ENCODE measurements around the gene JUP.
"Not testable (repeated sequence)": the region's sequence is repeated elsewhere in the genome, so short reads cannot be mapped to it uniquely, and the experiment has no call there.

The JUP gene

DNA sequence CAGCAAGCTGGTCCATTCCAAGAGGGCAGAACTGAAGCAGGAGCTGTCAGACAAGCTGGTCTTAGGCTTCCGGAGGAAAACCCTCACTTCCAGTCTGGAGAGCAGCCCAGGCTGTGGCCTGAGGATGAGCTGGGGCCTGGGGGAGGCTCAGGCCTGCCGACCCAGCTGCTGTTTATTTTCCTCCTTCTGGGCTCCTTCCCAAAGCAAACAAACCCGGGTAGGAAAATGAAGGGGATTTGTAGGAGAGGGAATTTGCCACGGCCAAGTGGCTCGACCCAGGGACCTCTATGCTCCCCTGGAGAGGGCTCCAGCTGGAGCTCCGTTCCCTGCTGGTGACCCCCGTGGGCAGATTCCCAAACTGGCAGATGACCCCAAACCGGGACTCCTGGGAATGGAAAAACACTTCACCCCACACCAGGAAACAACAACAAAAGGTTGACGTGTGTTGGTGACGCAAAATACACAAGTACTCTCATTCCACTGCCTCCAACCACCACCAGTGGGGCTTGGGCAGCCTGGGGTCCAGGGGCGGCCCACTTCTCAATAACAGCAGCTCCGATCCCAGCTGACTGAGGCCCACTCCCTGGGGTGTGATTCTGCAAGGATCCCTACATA is 8.8 kb downstream of the JUP start:
- peak; percentile 51 for DNase-seq

DNA sequence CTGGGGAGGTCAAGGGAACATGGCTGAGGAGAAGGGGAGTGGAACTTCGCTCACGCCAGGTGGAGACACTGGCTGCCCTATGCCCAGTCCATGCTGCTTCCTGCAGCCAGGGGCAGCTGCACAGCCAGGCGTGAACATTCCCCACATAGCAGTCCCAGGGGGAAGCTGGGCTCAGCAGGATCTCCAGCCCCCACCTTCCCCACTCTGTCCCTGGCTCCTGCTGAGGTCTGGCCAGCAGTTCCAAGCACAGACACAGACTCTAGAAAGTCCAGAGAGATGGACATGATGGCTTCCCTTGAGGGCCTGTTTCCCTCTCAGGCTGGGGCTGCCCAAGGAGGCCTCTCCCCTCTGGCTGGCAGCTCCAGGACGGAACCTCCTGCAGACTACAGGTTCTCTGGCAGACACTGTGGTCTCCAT is 9.3 kb downstream of the JUP start:
- DNase-seq, result no peak

DNA sequence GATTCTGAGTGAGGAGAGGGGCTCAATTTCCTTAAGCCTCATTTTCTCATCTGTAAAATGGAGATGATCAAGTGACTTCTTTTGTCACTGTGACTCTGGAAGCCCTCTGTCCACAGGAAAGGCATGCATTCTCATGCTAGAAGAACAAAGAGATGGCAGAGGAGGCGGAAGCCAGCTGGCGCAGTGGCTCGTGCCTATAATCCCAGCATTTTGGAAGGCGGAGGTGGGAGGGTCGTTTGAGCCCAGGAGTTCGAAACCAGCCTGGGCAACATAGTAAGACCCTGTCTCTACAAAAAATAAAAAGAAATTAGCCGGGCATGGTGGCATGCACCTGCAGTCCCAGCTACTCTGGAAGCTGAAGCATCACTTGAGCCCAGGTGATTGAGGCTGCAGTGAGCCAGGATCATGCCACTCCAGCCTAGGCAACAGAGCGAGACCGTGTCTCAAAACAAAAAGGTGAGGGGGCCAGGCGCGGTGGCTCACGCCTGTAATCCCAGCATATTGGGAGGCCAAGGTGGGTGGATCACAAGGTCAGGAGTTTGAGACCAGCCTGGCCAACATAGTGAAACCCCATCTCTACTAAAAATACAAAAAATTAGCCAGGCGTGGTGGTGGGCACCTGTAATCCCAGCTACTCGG is 10.1 kb downstream of the JUP start:
- not testable (repeated sequence) for DNase-seq

DNA sequence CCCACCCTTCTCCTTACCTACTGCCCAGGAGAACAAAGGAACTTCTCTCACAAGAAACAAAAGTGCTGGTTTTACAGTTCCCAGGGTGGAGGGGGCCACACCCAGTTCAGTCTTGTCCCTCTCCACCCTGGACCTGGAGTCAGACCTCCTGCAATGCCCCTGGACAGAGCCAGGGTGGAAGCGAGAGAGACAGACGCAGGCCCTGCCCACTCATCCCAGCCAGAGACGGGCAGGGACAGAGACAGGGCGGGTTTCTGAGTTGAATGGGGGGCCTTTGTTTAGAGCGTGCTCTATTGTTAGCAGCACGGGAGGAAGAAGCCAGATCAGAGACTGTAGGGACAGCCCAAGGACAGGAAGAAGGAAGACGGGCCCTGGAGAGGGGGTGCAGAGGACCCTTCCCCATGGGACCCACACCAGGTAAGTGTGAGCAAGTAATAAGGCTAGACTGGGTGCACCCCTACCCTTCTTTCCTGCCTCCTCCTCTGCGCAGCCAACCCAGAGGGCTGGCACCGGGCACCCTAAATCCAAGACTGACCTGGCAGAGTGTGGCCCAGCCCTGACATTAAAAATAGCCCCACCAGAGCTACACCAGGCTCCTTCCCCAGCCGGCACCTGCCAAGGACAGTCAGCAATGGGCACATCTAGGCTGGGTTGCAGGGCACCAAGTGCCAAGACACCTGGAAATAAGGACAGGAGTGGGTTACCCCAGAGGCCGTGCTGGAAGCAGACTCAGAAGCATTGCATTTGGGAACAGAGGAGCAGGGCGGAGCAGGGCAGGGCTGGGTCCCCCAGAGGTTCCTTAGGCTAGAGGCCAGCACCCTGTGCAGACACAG is 10.9 kb downstream of the JUP start:
- no peak for DNase-seq

DNA sequence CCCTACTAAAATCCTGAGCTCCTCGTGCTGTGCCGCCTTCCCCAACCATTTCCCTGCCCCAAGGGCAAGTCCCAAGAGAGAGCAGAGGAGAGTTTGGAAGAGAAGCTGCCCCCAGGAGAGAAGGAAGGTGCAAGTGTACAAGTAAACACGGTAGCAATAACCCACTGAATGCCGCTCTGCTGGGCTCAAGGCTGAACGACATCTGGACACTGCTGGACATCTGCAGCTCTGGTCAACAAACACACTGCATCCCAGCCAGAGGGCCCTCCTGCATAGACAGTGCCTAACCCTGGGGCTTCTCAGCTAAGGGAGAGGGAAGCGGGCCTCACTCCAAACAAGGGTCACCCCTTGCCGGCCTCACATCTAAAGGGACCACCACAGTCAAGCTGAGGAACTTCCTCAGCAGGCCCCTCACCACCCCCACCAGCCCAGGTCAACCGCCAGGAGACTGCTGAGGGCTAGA is 12.7 kb downstream of the JUP start:
- no peak for DNase-seq

DNA sequence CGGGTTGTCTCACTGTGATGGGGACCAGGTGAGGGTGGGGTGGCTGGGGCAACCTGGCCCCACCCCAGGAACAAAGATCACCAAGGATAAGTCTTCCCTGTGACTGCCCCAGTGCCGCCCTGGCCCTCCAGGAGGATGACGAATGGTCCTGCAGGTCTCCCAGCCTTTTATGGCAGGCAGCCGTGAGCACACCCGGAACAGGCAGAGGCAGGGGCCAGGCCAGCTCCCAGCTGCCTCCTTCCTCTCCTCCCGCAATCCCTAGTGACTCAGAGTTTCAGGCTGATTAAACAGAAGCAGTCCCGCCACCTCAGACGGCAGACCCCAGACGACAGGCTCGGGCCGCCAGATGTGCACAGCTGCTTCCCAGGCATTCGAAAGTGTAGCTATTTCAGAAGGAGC is 13.3 kb downstream of the JUP start:
- DNase-seq, result no peak

DNA sequence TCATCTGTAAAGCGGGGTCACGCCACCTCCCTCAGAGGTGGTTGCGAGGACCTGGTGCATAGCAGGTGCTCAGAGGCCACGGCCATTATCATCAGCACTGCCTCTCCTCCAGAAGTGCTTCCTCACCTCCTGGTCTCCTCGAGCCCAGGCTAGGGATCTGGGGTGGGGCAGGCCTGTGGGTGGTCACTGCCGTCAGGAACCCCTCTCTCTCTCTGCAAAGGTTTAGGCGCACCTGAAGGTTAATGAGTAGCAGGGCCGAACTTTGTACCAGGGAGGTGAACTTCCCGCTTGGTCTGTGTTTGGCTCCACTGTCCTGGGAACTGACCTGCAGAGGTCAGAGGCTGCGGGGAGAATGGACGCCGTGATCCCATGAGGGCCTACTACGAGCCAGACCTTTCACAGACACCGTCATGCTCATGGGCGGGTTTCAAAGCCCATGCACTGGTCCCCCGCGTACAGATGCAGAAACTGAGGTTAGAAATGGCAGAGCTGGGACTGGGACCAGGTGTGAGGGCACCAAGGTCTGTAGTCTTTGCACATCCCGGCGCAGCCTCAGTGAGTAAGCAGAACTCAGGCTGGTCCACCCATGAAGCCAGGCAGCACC is 13.8 kb downstream of the JUP start:
- no peak for DNase-seq

DNA sequence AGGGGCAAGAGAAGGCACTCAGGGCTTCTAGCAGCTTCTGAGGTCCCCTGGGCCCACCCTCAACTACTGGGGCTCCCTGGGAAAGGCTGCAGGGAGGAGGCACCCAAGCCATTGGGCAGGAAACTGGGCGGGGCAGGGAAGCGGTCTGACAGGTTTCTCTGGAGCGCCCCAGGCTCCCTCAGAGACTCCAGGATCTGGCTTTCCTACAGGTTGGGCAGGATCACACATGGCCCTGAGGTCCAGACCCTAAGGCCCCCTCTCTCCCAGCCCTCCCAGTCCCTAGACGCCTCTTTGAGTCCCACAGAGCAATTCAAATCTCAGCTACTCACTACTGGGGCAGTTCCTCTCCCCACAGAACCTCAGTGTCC is 14.3 kb downstream of the JUP start:
- DNase-seq, result no peak

DNA sequence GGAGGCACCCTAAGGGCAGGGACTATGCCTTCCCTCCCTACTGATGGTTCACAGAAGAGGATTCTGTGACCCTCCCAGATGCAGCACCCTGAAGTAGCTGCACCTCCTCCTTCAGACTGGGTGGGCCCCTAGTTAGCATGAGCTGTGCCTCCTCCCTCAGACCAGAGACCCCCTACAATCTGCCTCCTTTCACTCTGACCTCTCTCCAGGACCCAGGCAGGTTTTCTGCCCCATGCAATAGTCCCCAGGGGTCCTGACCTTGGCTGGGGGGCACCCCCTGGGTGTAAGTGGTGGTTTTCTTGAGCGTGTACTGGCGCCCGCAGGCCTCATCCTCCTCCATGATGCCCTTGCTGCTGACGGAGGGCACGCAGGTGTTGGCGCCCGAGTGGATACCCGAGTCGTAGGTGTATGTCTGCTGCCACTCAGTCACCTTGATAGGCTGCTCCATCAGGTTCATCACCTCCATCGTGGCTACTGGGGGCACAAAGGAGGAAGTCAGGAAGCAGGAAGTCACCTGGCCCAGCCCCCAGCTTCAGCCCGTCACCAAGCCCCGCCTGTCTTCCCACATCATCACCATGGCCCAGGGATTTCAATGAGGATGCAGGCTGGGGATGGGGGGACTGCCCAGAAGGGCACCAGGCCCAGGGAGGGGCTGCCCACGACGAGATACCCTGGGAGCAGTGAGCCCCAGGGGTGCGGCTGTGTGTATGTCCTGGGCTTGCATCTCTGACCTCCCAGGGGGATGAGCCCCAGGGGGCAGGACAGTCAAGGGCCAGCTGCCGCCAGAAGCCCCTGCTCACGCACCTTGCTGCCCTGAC is 14.9 kb downstream of the JUP start:
- DNase-seq, result no peak

DNA sequence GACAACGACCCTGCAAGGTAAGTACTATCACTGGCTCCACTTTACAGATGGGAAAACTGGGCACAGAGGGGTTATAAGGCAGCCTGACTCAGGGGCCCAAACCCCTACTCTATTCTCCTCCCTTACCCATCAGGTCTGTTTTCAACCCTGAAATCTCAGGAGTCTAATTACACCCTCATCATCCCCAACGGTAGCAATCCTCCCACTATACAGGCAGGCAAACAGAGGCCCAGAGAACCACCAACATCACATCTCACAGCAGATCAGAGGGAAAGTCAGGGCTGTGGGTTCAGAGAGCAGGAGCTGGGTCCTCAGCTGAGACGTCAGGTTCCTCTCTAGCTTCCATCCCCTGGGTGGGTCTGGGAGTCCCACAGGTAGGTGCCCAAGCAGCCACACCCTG is 16.5 kb downstream of the JUP start:
- DNase-seq, result no peak

DNA sequence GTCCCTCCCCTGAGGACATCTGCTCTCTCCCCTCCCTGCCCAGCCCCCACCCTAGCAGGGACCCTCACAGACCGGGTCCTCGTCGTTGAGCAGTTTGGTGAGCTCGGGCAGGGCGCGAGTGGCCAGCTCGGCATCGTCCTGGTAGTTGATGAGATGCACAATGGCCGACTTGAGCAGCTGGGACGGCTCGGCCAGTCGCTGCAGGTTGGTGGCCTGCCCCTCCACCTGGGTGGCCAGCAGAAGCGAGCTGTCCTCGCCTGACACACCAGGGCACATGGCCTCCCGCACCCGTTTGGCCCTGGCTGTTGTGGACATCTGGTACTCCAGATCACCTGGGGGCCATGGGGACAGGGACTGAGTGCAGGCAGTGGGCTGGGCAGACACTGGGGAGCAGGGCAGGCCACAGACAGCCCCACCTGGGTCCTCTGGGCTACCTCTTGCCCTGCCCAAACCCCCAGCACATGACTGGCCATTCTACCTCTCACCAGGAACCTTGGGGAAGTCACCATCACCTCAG is 17.1 kb downstream of the JUP start:
- DNase-seq, result no peak

DNA sequence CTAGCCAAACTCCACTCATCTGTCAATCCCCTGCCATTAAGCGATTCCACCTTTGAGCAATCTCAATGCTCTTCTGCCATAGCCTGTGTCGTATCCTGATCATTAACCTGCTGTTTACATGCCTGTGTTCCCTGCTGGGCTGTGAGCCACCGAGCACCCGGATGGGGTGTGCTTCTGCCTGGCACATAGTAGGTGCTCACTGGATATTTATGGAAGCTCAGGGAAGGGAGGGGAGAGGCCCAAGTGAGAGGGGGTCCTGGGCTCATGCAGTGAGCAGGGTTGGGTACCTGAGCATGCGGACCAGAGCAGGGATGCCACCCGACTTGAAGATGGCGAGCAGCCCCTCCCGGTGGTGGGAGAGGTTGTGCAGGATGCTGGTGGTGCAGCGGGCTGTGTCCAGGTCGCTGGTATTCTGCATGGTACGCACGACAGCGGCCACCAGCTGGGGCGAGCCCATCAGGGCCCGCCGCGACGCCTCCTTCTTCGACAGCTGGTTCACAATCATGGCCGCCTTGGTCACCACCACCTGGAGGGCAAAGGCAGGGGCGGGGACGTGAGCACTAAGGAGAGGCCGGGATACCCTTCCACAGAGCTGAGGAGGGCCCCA is 17.7 kb downstream of the JUP start:
- no peak for DNase-seq

DNA sequence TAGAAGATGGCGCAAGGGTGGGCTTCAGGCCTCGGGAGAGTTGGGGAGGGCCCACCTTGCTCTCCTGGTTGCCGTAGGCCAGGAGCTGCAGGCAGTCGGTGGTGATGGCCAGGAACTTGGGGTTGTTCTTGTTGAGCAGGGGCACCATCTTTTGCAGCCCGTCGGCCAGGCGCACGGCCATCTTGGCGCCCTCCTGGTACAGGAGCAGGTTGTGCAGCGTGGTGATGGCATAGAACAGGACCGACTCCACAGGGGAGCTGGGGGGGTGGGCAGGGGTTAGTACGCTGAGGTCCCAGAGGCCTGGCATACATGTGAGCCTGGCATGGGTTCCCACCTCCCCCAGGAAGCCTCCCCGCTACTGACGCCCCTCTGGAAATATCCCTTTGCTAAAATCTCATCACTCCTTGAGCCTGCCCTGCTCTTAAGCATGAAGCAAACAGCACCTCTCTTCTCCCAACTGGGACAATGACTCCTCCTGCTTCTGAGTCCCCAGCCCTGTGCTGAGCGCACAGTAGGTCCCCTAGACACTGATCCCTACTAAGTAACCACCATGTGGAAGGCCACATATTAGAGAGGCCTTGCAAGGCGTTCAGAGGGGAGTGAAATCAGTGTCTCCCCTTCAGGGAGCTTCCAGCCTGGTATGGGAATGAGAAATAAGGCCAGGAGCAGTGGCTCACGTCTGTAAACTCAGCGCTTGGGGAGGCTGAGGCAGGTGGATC is 19.0 kb downstream of the JUP start:
- DNase-seq, result no peak

DNA sequence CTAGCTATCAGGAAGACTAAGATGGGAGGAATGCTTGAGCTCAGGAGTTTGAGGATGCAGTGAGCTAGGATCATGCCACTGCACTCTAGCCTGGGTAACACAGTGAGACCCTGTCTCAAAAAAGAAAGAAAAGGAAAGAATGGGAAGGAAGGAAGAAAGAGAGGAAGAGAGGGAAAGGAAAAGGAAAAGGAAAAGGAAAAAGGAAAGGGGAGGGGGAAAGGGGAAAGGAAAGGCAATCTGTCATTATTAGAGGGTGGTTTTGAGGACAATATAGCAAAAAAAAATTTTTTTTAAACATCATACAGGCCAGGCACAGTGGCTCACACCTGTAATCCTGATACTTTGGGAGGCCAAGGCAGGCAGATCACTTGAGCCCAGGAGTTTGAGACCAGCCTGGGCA is 20.4 kb downstream of the JUP start:
- DNase-seq, result no peak

DNA sequence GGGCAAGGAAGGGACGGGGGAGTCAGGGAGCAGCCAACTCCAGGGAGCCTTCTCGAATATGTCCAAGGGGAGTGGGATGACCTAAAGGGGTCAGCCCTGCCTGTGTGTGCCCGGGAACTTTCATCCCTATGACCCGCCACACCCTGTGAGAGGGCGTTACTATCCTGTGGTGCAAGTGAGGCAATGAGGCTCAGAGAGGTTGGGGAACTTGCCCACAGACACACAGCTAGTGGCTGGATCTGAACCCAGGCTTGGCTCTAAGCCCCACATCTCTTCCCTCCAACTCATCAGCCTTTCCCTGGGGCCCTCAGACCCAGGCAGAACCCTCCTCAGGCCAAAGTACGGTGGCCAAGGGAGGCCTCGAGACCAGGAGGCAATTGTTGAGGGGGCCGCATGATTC is 23.2 kb downstream of the JUP start:
- no peak for DNase-seq

DNA sequence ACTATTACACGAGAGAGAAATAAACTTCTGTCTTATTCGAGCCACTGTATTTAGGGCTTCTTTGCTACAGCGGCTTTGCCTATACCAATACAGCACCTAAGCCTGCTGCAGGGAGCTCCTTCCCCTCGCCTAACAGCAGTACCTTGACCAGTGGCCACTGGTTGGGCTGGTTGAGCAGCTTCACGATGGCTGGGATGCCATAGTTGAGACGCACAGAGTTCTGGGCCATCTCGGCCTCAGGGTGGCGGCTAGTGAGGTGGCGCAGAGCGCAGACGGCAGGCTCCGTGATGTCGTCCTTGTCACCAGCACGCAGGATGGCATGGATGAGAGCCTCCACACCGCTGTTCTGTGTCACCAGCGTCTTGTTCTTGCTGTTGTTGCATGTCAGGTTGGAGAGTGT is 23.7 kb downstream of the JUP start:
- no peak for DNase-seq

DNA sequence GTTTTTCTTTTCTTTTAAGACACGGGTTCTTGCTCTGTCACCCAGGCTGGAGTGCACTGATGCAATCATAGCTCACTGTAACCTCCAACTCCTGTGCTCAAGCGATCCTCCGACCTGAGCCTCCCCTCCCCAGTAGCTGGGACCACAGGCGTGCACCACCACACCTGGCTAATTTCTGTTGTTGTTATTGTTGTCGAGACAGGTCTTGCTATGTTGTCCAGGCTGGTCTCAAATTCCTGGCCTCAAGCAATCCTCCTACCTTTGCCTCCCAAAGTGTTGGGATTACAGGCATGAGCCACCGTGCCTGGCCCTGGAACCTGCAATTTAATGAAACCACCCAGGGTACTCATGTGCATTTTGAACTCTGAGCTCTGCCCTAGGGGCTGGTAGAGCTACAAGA is 24.1 kb downstream of the JUP start:
- no peak for DNase-seq

DNA sequence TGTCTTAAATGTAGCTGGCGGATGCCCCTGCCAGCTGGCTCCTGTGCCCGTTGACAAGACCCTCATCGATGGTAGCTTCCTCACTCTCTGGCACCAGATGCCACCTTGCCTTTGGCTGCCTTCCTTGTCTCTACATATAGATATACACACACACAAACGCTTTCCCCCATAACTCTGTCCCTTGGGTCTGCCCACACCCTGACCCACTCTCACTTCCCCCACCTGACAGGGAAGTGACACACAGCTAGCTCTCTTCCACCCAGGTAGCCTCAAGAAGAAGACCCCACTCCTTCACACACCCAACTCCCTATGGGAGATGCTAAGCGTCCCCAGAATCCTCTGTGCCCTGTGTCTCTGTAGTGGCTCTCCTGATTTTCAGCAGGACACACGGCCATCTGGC is 25.6 kb downstream of the JUP start:
- DNase-seq, result no peak

DNA sequence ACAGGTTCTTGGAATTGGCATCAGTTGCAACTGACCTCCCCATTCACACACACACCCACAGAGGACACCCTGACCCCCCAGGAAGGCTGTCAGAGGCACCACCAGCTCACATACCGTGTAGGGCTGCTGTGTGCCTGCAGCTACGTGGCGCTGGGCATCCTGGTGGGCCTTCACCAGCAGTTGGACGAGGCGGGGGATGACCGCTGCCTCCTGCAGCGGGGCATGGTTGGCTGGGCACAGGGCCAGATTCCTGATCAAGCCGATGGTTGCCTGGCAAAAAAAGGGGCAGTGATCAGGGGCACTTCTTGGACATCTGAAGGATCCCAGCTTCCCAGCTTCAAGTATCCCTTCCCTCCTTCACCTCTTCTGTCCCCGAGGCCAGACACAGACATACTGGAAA is 27.9 kb downstream of the JUP start:
- no peak for DNase-seq

DNA sequence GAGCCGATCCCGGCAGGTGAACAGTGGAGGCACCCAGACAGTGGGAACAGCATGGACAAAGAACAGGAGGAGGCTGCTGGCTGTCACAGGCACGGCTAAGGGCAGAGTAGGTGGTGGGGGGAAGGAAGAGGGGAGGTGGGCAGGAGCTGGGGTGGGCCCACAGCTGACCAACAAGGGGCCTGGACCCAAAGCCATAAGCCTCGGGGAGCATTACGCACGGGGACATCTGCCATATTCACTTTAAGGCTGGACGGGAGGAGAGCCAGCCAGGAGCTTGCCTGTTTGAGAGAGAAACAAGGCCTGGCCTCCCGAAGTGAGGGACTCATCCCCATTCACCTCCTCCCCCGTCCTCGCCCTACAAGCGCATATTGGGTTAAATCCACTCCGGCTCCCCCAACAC is 32.4 kb downstream of the JUP start:
- DNase-seq, result no peak

DNA sequence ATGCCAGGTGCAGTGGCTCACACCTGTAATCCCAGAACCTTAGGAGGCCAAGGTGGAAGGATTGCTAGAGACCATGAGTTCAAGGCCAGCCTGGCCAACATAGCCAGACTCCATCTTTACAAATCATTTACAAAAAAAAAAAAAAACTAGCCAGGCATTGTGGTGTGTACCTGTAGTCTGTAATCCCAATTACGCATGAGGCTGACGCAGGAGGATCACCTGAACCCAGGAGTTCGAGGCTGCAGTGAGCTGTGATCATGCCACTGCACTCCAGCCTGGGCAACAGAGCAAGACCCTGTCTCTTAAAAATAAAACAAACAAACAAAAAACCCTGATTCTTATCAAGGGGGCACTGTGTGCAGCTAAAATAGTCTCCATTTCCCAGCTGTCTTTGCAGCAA is 35.2 kb downstream of the JUP start:
- no peak for DNase-seq

DNA sequence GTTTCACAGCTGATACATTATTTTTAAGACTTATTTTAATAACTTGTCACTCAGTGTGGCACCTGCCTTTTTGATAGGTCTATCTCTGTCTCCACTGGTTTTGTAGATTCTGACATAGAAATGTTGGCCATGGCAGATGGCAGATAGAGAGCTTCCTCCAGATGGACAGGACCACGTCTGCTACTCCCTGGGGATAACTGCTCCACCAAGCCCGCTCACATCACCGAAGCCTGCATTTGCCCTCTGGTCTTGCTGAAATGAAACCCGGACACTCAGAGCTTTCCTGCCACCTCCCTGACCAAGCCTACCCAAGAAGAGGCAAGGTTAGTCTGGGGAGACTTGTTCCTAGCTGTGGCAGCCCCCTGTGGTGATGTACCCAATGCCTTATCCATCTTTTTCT is 35.6 kb downstream of the JUP start:
- no peak for DNase-seq
